ENCODE data around the gene CDC5L. TPM values are rescaled to one million over a fixed set of nuclear protein-coding genes. Genes with fewer than 3 reads are reported as not detected.
A peak's percentile ranks its signal among the peaks of the same experiment; 100 is the strongest.

Gene CDC5L
- total RNA-seq, 2 donors from 2014 or later = 19.6 to 21.7 TPM

- TF ChIP-seq CTCF (IDR thresholded peaks at IDR 0.05) = no peak
- no peak for ATAC-seq (ENCODE audit: insufficient number of reproducible peaks, low FRiP score, low read depth)
Measured at GRCh38 chr6:44451803-44452695, 64.5 kb downstream of the CDC5L start.

GRCh38 chr6:44452725-44453124, 65.2 kb downstream of the CDC5L start:
- Histone ChIP-seq H3K4me3 (no peak overlapping the region), H3K4me1 (ENCODE audit: control insufficient read depth in 1 of 2, low read depth in 2 of 2) (peaks cover 4 to 16% of the 10 kb centered on the region in 2 donors), H3K27me3 (replicated peaks; ENCODE audit: insufficient read depth) (no peaks in the 10 kb centered on the region), H3K9me3 (no peaks in the 10 kb centered on the region), H3K36me3 (peaks cover 7% of the 10 kb centered on the region), H3K27ac (peak overlapping the region in 1 of 2 donors; percentile 32)
- no peak for DNase-seq (ENCODE audit: low spot score)
- no peak for ATAC-seq (ENCODE audit: insufficient number of reproducible peaks, low FRiP score, low read depth)
- TF ChIP-seq CTCF (IDR thresholded peaks at IDR 0.05) = no peak

More at GRCh38 chr6:44451803-44452695, 64.5 kb downstream of the CDC5L start:
- Histone ChIP-seq H3K27ac (peak overlapping the region; percentile 15 to 32), H3K9me3 (no peaks in the 10 kb centered on the region), H3K4me1 (ENCODE audit: control insufficient read depth in 1 of 2, low read depth in 2 of 2) (peaks cover 4 to 16% of the 10 kb centered on the region in 2 donors), H3K27me3 (replicated peaks; ENCODE audit: insufficient read depth) (no peaks in the 10 kb centered on the region), H3K36me3 (peaks cover 11% of the 10 kb centered on the region), H3K4me3 (no peak overlapping the region)
- DNase-seq (ENCODE audit: low spot score) = no peak

- H3K4me3 ChIP-seq = no peak overlapping the region
Measured at GRCh38 chr6:44453146-44453545, 65.6 kb downstream of the CDC5L start.

GRCh38 chr6:44454198-44454597, 66.7 kb downstream of the CDC5L start:
- DNase-seq (ENCODE audit: low spot score) (no peak), ATAC-seq (ENCODE audit: insufficient number of reproducible peaks, low FRiP score, low read depth) (no peak)
- Histone ChIP-seq H3K4me3 (no peak overlapping the region), H3K36me3 (no peaks in the 10 kb centered on the region), H3K9me3 (no peaks in the 10 kb centered on the region), H3K27ac (no peak overlapping the region), H3K27me3 (replicated peaks; ENCODE audit: insufficient read depth) (no peaks in the 10 kb centered on the region), H3K4me1 (ENCODE audit: control insufficient read depth in 1 of 2, low read depth in 2 of 2) (peaks cover 4 to 16% of the 10 kb centered on the region in 2 donors)
- no peak for TF ChIP-seq CTCF (IDR thresholded peaks at IDR 0.05)

More at GRCh38 chr6:44453146-44453545, 65.6 kb downstream of the CDC5L start:
- no peaks in the 10 kb centered on the region for H3K9me3 ChIP-seq
- peaks cover 3% of the 10 kb centered on the region for H3K36me3 ChIP-seq
- TF ChIP-seq CTCF (IDR thresholded peaks at IDR 0.05) = no peak
- no peak for ATAC-seq (ENCODE audit: insufficient number of reproducible peaks, low FRiP score, low read depth)
- peaks cover 4 to 16% of the 10 kb centered on the region in 2 donors for H3K4me1 ChIP-seq (ENCODE audit: control insufficient read depth in 1 of 2, low read depth in 2 of 2)
- H3K27ac ChIP-seq = no peak overlapping the region
- DNase-seq (ENCODE audit: low spot score) = no peak
- H3K27me3 ChIP-seq (replicated peaks; ENCODE audit: insufficient read depth) = no peaks in the 10 kb centered on the region

GRCh38 chr6:44456070-44456965, 68.8 kb downstream of the CDC5L start:
- Histone ChIP-seq H3K9me3 (no peaks in the 10 kb centered on the region), H3K4me1 (ENCODE audit: control insufficient read depth in 1 of 2, low read depth in 2 of 2) (peaks cover 4 to 16% of the 10 kb centered on the region in 2 donors), H3K36me3 (no peaks in the 10 kb centered on the region), H3K27me3 (replicated peaks; ENCODE audit: insufficient read depth) (no peaks in the 10 kb centered on the region), H3K4me3 (peak overlapping the region; percentile 42), H3K27ac (no peak overlapping the region)
- ATAC-seq (ENCODE audit: insufficient number of reproducible peaks, low FRiP score, low read depth) = peak; percentile 67
- no peak for DNase-seq (ENCODE audit: low spot score)
- peak; percentile 80 for TF ChIP-seq CTCF (IDR thresholded peaks at IDR 0.05)
